IMR-90 (cell line): Measurements from ENCODE around the gene KRTAP12-4. TPM values are rescaled to one million over a fixed set of nuclear protein-coding genes. Genes with fewer than 3 reads are reported as not detected.

Experiments
- ATAC-seq: fragments of 200-7000 bp; cut with Tn5 transposase; 2 replicates; pipeline ENCODE4 v1.9.1; 2020; ENCODE audit warnings: low read depth, mild to moderate bottlenecking, moderate library complexity
- BruUV-seq: library from RNA; stranded (reverse); fragments of 400-500 nt; replicated peaks from 2 replicates; lab custom pipeline; 2021; lab: Mats Ljungman, UMichigan
- CTCF ChIA-PET: fragments of 300-600 bp; formaldehyde crosslinking; extraction: SDS; loops from one replicate; lab custom pipeline; 2021; ENCODE audit warnings: antibody characterized with exemption; lab: Yijun Ruan, JAX
- POLR2A ChIA-PET: fragments of 300-600 bp; sonication (Branson Sonifier 250); formaldehyde crosslinking; loops from one replicate; lab custom pipeline; 2022; ENCODE audit warnings: antibody characterized with exemption; ENCODE audit not compliant: unreplicated experiment; lab: Charles Lee
- DNase-seq: peaks from one replicate; pipeline ENCODE4 v3.0.0; 2013
- H2AFZ ChIP-seq: replicated peaks from 2 replicates; pipeline ENCODE3; 2013; ENCODE audit warnings: low read length, mild to moderate bottlenecking; ENCODE audit not compliant: poor library complexity
- H2AK5ac ChIP-seq: 2 replicates; pipeline ENCODE4 v1.6.1; 2013; ENCODE audit warnings: low read depth, low read length, inconsistent platforms
- H2AK9ac ChIP-seq: replicated peaks from 2 replicates; pipeline ENCODE3; 2013; ENCODE audit warnings: mild to moderate bottlenecking, low read depth, low read length, moderate library complexity; ENCODE audit not compliant: poor library complexity
- H2BK120ac ChIP-seq: 2 replicates; pipeline ENCODE4 v1.6.1; 2013; ENCODE audit warnings: low read depth, low read length, inconsistent platforms
- H2BK15ac ChIP-seq: 3 replicates; pipeline ENCODE4 v1.6.1; 2013; ENCODE audit warnings: low read depth, low read length, inconsistent platforms
- H2BK20ac ChIP-seq: 2 replicates; pipeline ENCODE4 v1.6.1; 2013; ENCODE audit warnings: low read depth, mild to moderate bottlenecking, inconsistent platforms, low read length, moderate library complexity
- H2BK5ac ChIP-seq: 2 replicates; pipeline ENCODE4 v1.6.1; 2013; ENCODE audit warnings: mild to moderate bottlenecking, low read depth, low read length, inconsistent platforms; ENCODE audit not compliant: poor library complexity, severe bottlenecking
- H3K14ac ChIP-seq: replicated peaks from 2 replicates; pipeline ENCODE4 v1.6.1; 2013; ENCODE audit warnings: low read depth, low read length, inconsistent platforms
- H3K18ac ChIP-seq: 2 replicates; pipeline ENCODE4 v1.6.1; 2013; ENCODE audit warnings: low read depth, low read length, control low read depth
- H3K23ac ChIP-seq: 2 replicates; pipeline ENCODE4 v1.6.1; 2013; ENCODE audit warnings: low read depth, low read length, inconsistent platforms
- H3K27ac ChIP-seq: 2 replicates; pipeline ENCODE4 v1.5.1; 2013; ENCODE audit warnings: mild to moderate bottlenecking, control low read depth, low read length; ENCODE audit not compliant: insufficient read depth
- H3K27me3 ChIP-seq: 2 replicates; pipeline ENCODE4 v1.6.1; 2013; ENCODE audit warnings: low read length; ENCODE audit not compliant: control insufficient read depth, insufficient read depth
- H3K36me3 ChIP-seq: 2 replicates; pipeline ENCODE4 v1.6.1; 2013; ENCODE audit warnings: low read length, mixed read lengths; ENCODE audit not compliant: control insufficient read depth, insufficient read depth
- H3K4ac ChIP-seq: 2 replicates; pipeline ENCODE4 v1.6.1; 2013; ENCODE audit warnings: low read depth, low read length, inconsistent platforms
- H3K4me1 ChIP-seq: 2 replicates; pipeline ENCODE4 v1.6.1; 2013; ENCODE audit warnings: low read length, mixed read lengths; ENCODE audit not compliant: control insufficient read depth, insufficient read depth
- H3K4me2 ChIP-seq: 2 replicates; pipeline ENCODE4 v1.6.1; 2013; ENCODE audit warnings: low read depth, mild to moderate bottlenecking, control low read depth, low read length, moderate library complexity
- H3K4me3 ChIP-seq: 2 replicates; pipeline ENCODE4 v1.5.1; 2013; ENCODE audit warnings: low read depth, mild to moderate bottlenecking, control low read depth, low read length, moderate library complexity; ENCODE audit not compliant: insufficient read depth
- H3K56ac ChIP-seq: 2 replicates; pipeline ENCODE4 v1.6.1; 2013; ENCODE audit warnings: low read length, inconsistent platforms; ENCODE audit not compliant: insufficient read depth; ENCODE audit errors: extremely low read depth
- H3K79me1 ChIP-seq, 2 experiments: 2 replicates each; pipeline ENCODE4 v1.6.1; 2013; ENCODE audit warnings: low read length in 2 of 2, inconsistent platforms in 1 of 2, low read depth in 1 of 2
- H3K9ac ChIP-seq: 2 replicates; pipeline ENCODE4 v1.6.1; 2013; ENCODE audit warnings: low read depth, low read length, control low read depth
- H3K9me1 ChIP-seq: 2 replicates; pipeline ENCODE4 v1.6.1; 2013; ENCODE audit warnings: low read length, inconsistent platforms; ENCODE audit not compliant: insufficient read depth
- H3K9me3 ChIP-seq: 2 replicates; pipeline ENCODE4 v1.6.1; 2013; ENCODE audit warnings: low read length; ENCODE audit not compliant: control insufficient read depth, insufficient read depth
- H4K20me1 ChIP-seq: 2 replicates; pipeline ENCODE4 v1.6.1; 2013; ENCODE audit warnings: low read length, inconsistent platforms; ENCODE audit not compliant: insufficient read depth
- H4K5ac ChIP-seq: 2 replicates; pipeline ENCODE4 v1.6.1; 2013; ENCODE audit warnings: mild to moderate bottlenecking, low read depth, low read length, control low read depth
- H4K8ac ChIP-seq, 2 experiments: 2 replicates each; pipeline ENCODE4 v1.6.1; 2013; ENCODE audit warnings: low read depth in 2 of 2, low read length in 2 of 2, control low read depth in 1 of 2, inconsistent platforms in 1 of 2
- H4K91ac ChIP-seq: 2 replicates; pipeline ENCODE4 v1.6.1; 2013; ENCODE audit warnings: low read depth, low read length, inconsistent platforms; ENCODE audit not compliant: insufficient read depth
- BHLHE40 ChIP-seq: fragments of 150-350 bp; IDR thresholded peaks from 2 replicates; pipeline ENCODE4 v1.6.1; 2016; ENCODE audit warnings: mild to moderate bottlenecking, low read depth, low read length
- CEBPB ChIP-seq: IDR thresholded peaks from 2 replicates; pipeline ENCODE4 v1.6.1; 2012; ENCODE audit warnings: low read depth, low read length, improper control_type of control experiment
- CHD1 ChIP-seq: IDR thresholded peaks from 2 replicates; pipeline ENCODE4 v1.6.1; 2012; ENCODE audit warnings: low read depth, low read length, improper control_type of control experiment
- CTCF ChIP-seq: conservative IDR thresholded peaks from 2 replicates; pipeline ENCODE4 v1.5.1; 2012; ENCODE audit warnings: mild to moderate bottlenecking, low read depth, low read length, improper control_type of control experiment
- FOS ChIP-seq: fragments of 150-350 bp; IDR thresholded peaks from 2 replicates; pipeline ENCODE4 v1.6.1; 2016; ENCODE audit warnings: low read depth, low read length
- MAFK ChIP-seq: IDR thresholded peaks from 2 replicates; pipeline ENCODE4 v1.6.1; 2012; ENCODE audit warnings: low read depth, low read length, improper control_type of control experiment
- MAZ ChIP-seq: IDR thresholded peaks from 2 replicates; pipeline ENCODE4 v1.6.1; 2012; ENCODE audit warnings: low read depth, mild to moderate bottlenecking, low read length, improper control_type of control experiment, moderate library complexity, borderline replicate concordance
- MXI1 ChIP-seq: IDR thresholded peaks from 2 replicates; pipeline ENCODE4 v1.6.1; 2012; ENCODE audit warnings: low read depth, mild to moderate bottlenecking, low read length, moderate library complexity, borderline replicate concordance
- NFE2L2 ChIP-seq: fragments of 150-350 bp; IDR thresholded peaks from 2 replicates; pipeline ENCODE4 v1.6.1; 2016; ENCODE audit warnings: low read depth, mild to moderate bottlenecking, low read length
- POLR2A ChIP-seq: IDR thresholded peaks from 2 replicates; pipeline ENCODE4 v1.6.1; 2012; ENCODE audit warnings: mild to moderate bottlenecking, low read depth, low read length
- RAD21 ChIP-seq: IDR thresholded peaks from 2 replicates; pipeline ENCODE4 v1.6.1; 2012; ENCODE audit warnings: low read length, improper control_type of control experiment
- RCOR1 ChIP-seq: IDR thresholded peaks from 2 replicates; pipeline ENCODE4 v1.6.1; 2012; ENCODE audit warnings: mild to moderate bottlenecking, low read length, improper control_type of control experiment; ENCODE audit not compliant: insufficient replicate concordance
- RFX5 ChIP-seq: IDR thresholded peaks from 2 replicates; pipeline ENCODE4 v1.8.0; 2012; ENCODE audit warnings: low read depth, mild to moderate bottlenecking, low read length, moderate library complexity
- SMC3 ChIP-seq: fragments of 150-350 bp; IDR thresholded peaks from 2 replicates; pipeline ENCODE4 v1.6.1; 2016; ENCODE audit warnings: low read depth, mild to moderate bottlenecking, antibody characterized with exemption, low read length, moderate library complexity
- USF2 ChIP-seq: fragments of 150-350 bp; IDR thresholded peaks from 2 replicates; pipeline ENCODE4 v1.6.1; 2017; ENCODE audit warnings: mild to moderate bottlenecking, antibody characterized with exemption, low read length, low read depth
- WGBS, 2 experiments: methylation state at CpG; one replicate each; pipeline versions ENCODE4 v1.1.5 to v1.1.7; 2013; ENCODE audit warnings: missing lambda C conversion rate in 2 of 2; ENCODE audit not compliant: insufficient read length in 1 of 2; ENCODE audit errors: extremely low coverage in 2 of 2; 5-methylcytosine and 5-hydroxymethylcytosine counted together
- dilution Hi-C: fragments of 300-500 bp; cut with HindIII; formaldehyde crosslinking; loops from one replicate; pipeline ENCODE4 v1.14.3; 2018; ENCODE audit warnings: low sequenced_read_pairs; ENCODE audit not compliant: unreplicated experiment
- in situ Hi-C: fragments of 300-500 bp; cut with MboI; formaldehyde crosslinking; loops from 3 replicates; pipeline ENCODE4 v1.14.3; 2019; ENCODE audit warnings: low sequenced_read_pairs, inconsistent platforms, mixed read lengths
- intact Hi-C: fragments of 100-400 bp; cut with micrococcal nuclease; formaldehyde crosslinking; loops from 2 replicates; pipeline ENCODE4 v1.10.0; 2022
- polyA plus RNA-seq, 3 experiments: library from polyadenylated mRNA; depleted of rRNA; stranded (reverse); fragments of >200 nt; gene quantifications; 2 replicates each; pipeline ENCODE4 v1.2.3, GENCODE V29; 2012; ENCODE audit warnings: low replicate concordance in 1 of 3
- total RNA-seq: library from RNA; depleted of rRNA; stranded (reverse); fragments of >200 nt; gene quantifications from 2 replicates; pipeline ENCODE4 v1.2.3, GENCODE V29; 2012
- TF ChIP-seq, protein P1 (sequence below): fragments of 150-350 bp; IDR thresholded peaks from 2 replicates; pipeline ENCODE4 v1.6.1; 2016; ENCODE audit warnings: low read depth, mild to moderate bottlenecking, low read length, moderate library complexity, borderline replicate concordance

Gene KRTAP12-4
- total and polyA plus RNA-seq, 2 of the 4 experiments (the other 2 are of a cell fraction), result not detected

- Histone ChIP-seq H4K91ac (no peak overlapping the region), H2BK20ac (no peak overlapping the region), H4K5ac (no peak overlapping the region), H3K14ac (no peak overlapping the region), H3K4me1 (no peaks in the 10 kb centered on the region), H3K4me3 (no peak overlapping the region), H4K8ac (no peak overlapping the region), H2AK9ac (no peak overlapping the region), H2BK120ac (no peak overlapping the region), H3K56ac (no peak overlapping the region), H2AK5ac (no peak overlapping the region), H4K20me1 (no peaks in the 10 kb centered on the region), H3K4ac (no peak overlapping the region), H3K27me3 (0 out of 2 replicates have a peak, but pooled peaks cover 3% of the 10 kb centered on the region), H2AFZ (no peak overlapping the region), H2BK5ac (no peak overlapping the region), H3K9me1 (no peaks in the 10 kb centered on the region), H3K18ac (no peak overlapping the region), H3K27ac (no peak overlapping the region), H3K23ac (no peak overlapping the region), H3K36me3 (no peaks in the 10 kb centered on the region), H3K9ac (no peak overlapping the region), H3K79me1 (no peaks in the 10 kb centered on the region), H3K9me3 (no peaks in the 10 kb centered on the region), H3K4me2 (no peak overlapping the region), H2BK15ac (no peak overlapping the region)
- BruUV-seq, result no TSS peak
- intact Hi-C loops, result no loop called here
- ChIA-PET CTCF (no interaction called here), POLR2A (no interaction called here)
- 17% methylated on average over 1 of the region's 5 CpGs; no CpG with 5 or more reads in 1 of the 2 experiments for WGBS, 2 experiments
- in situ Hi-C loops, result no loop called here
- dilution Hi-C loops, result no loop called here
- TF ChIP-seq CTCF (no peak), NFE2L2 (no peak), CEBPB (no peak), CHD1 (no peak), USF2 (no peak), FOS (no peak), BHLHE40 (no peak), RFX5 (no peak), SMC3 (no peak), MXI1 (no peak), MAFK (no peak), MAZ (no peak), RCOR1 (no peak), RAD21 (no peak), POLR2A (no peak)
- TF ChIP-seq, protein P1, sequence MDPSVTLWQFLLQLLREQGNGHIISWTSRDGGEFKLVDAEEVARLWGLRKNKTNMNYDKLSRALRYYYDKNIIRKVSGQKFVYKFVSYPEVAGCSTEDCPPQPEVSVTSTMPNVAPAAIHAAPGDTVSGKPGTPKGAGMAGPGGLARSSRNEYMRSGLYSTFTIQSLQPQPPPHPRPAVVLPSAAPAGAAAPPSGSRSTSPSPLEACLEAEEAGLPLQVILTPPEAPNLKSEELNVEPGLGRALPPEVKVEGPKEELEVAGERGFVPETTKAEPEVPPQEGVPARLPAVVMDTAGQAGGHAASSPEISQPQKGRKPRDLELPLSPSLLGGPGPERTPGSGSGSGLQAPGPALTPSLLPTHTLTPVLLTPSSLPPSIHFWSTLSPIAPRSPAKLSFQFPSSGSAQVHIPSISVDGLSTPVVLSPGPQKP, result no peak
- no peak for ATAC-seq
- no peak for DNase-seq
Measured at GRCh38 chr21:44664691-44665090, 10.2 kb upstream of the KRTAP12-4 start.
